DND-41 (cell line): ENCODE measurements around the gene MYO1E.

Experiments used
- CTCF ChIP-seq: IDR thresholded peaks from 2 replicates; pipeline ENCODE4 v1.5.1; 2012; ENCODE audit warnings: borderline replicate concordance, low read length, moderate library complexity, mild to moderate bottlenecking; ENCODE audit not compliant: poor library complexity, severe bottlenecking; ENCODE audit errors: extremely low read depth
- EZH2 ChIP-seq: IDR thresholded peaks from 3 replicates; pipeline ENCODE4 v1.6.1; 2012; ENCODE audit warnings: borderline replicate concordance, low read depth, mild to moderate bottlenecking, moderate library complexity, low read length, inconsistent platforms; ENCODE audit not compliant: severe bottlenecking

GRCh38 chr15:59157396-59157795 is 215.3 kb downstream of the MYO1E start:
- no peak for TF ChIP-seq CTCF
- no peak for TF ChIP-seq EZH2
